Muscle of arm (tissue), 12 donors: ENCODE measurements around the gene LNX1. TPM values are rescaled to one million over a fixed set of nuclear protein-coding genes. Genes with fewer than 3 reads are reported as not detected.

Experiments used
- polyA plus RNA-seq, 12 donors: library from polyadenylated mRNA; unstranded; fragments of 120-200 nt; gene quantifications; one replicate each; pipeline ENCODE4 v1.2.1, GENCODE V29; 2013; ENCODE audit not compliant: insufficient read length in 12 of 12

LNX1 gene
- polyA plus RNA-seq, 12 donors, result 4.2 to 7.0 (median 5.0) TPM; not detected in 2

Other genes with a start within 250 kb of the LNX1 start
- 10 to 100 TPM in 11 of 12 donors, not detected in 1; 10.3 to 13.4 (median 11.6) TPM for gene SCFD2, start 225.4 kb downstream of the LNX1 start, polyA plus RNA-seq
- gene FIP1L1, start 213.8 kb downstream of the LNX1 start, polyA plus RNA-seq, result 10 to 100 TPM in 11 of 12 donors, not detected in 1; 40.0 to 88.1 (median 50.2) TPM